Mesodermal cell (in vitro differentiated cells): ENCODE results near the gene ROCK2.
A peak's percentile ranks its signal among the peaks of the same experiment; 100 is the strongest.

Source experiments
- H3K27ac ChIP-seq: 2 replicates; pipeline ENCODE4 v1.7.0; 2013; ENCODE audit warnings: mild to moderate bottlenecking, low read depth, low read length, moderate library complexity; ENCODE audit not compliant: severe bottlenecking
- H3K36me3 ChIP-seq: 2 replicates; pipeline ENCODE4 v1.7.1; 2013; ENCODE audit warnings: mild to moderate bottlenecking, low read length, moderate library complexity; ENCODE audit not compliant: control insufficient read depth, insufficient read depth
- H3K4me1 ChIP-seq: one replicate; pipeline ENCODE4 v1.7.1; 2013; ENCODE audit warnings: mild to moderate bottlenecking, low read length; ENCODE audit not compliant: insufficient read depth, control insufficient read depth, poor library complexity, severe bottlenecking
- H3K4me3 ChIP-seq: 2 replicates; pipeline ENCODE4 v1.7.0; 2013; ENCODE audit warnings: low read length, control low read depth, mild to moderate bottlenecking; ENCODE audit not compliant: insufficient read depth, poor library complexity, severe bottlenecking; ENCODE audit errors: extremely low read depth
- H3K9me3 ChIP-seq: 2 replicates; pipeline ENCODE4 v1.7.1; 2013; ENCODE audit warnings: mild to moderate bottlenecking, low read length, moderate library complexity; ENCODE audit not compliant: control insufficient read depth
- WGBS, 2 experiments: methylation state at CpG; one replicate each; pipeline ENCODE4 v1.1.5; 2013; ENCODE audit warnings: missing lambda C conversion rate in 2 of 2; ENCODE audit not compliant: insufficient coverage in 2 of 2; 5-methylcytosine and 5-hydroxymethylcytosine counted together

ROCK2 gene

GRCh38 chr2:11367170-11367730 is 22.8 kb upstream of the ROCK2 start:
- no CpG with 5 or more reads among the region's 1 CpG for WGBS, 2 experiments
- no peak overlapping the region for H3K4me3 ChIP-seq
- H3K4me1 ChIP-seq, result no peaks in the 10 kb centered on the region
- no peaks in the 10 kb centered on the region for H3K36me3 ChIP-seq
- no peaks in the 10 kb centered on the region for H3K9me3 ChIP-seq
- no peak overlapping the region for H3K27ac ChIP-seq

- Histone ChIP-seq H3K9me3 (no peaks in the 10 kb centered on the region), H3K36me3 (no peaks in the 10 kb centered on the region), H3K27ac (no peak overlapping the region), H3K4me3 (no peak overlapping the region), H3K4me1 (no peaks in the 10 kb centered on the region)
- 90% methylated on average over 2 of the region's 5 CpGs; no CpG with 5 or more reads in 1 of the 2 experiments for WGBS, 2 experiments
Measured at GRCh38 chr2:11366326-11366741, 21.9 kb upstream of the ROCK2 start.

GRCh38 chr2:11365096-11365879 is 20.9 kb upstream of the ROCK2 start:
- Histone ChIP-seq H3K27ac (no peak overlapping the region), H3K9me3 (no peaks in the 10 kb centered on the region), H3K4me3 (no peak overlapping the region), H3K4me1 (no peaks in the 10 kb centered on the region), H3K36me3 (no peaks in the 10 kb centered on the region)
- WGBS, 2 experiments, result 71 to 73% methylated on average over 6 of the region's 7 CpGs

GRCh38 chr2:11364565-11364887 is 20.1 kb upstream of the ROCK2 start:
- Histone ChIP-seq H3K36me3 (no peaks in the 10 kb centered on the region), H3K9me3 (no peaks in the 10 kb centered on the region), H3K4me3 (no peak overlapping the region), H3K4me1 (no peaks in the 10 kb centered on the region), H3K27ac (no peak overlapping the region)
- WGBS, 2 experiments, result 99 to 100% methylated on average over 6 to 7 of the region's 7 CpGs

GRCh38 chr2:11363868-11364564 is 19.6 kb upstream of the ROCK2 start:
- WGBS, 2 experiments, result 91 to 94% methylated on average over 10 of the region's 10 CpGs
- Histone ChIP-seq H3K4me1 (no peaks in the 10 kb centered on the region), H3K9me3 (no peaks in the 10 kb centered on the region), H3K27ac (no peak overlapping the region), H3K4me3 (no peak overlapping the region), H3K36me3 (no peaks in the 10 kb centered on the region)

GRCh38 chr2:11359865-11360264 is 15.4 kb upstream of the ROCK2 start:
- H3K9me3 ChIP-seq, result no peaks in the 10 kb centered on the region
- no peak overlapping the region for H3K4me3 ChIP-seq
- WGBS, 2 experiments, result 81 to 86% methylated on average over 5 of the region's 8 CpGs

GRCh38 chr2:11357428-11357972 is 13.1 kb upstream of the ROCK2 start:
- WGBS, 2 experiments, result 80 to 81% methylated on average over 6 to 7 of the region's 7 CpGs
- peaks cover 4% of the 10 kb centered on the region for H3K4me1 ChIP-seq
- H3K4me3 ChIP-seq, result no peak overlapping the region
- no peaks in the 10 kb centered on the region for H3K9me3 ChIP-seq
- H3K27ac ChIP-seq, result peak overlapping the region; percentile 16
- no peaks in the 10 kb centered on the region for H3K36me3 ChIP-seq

More at GRCh38 chr2:11359865-11360264, 15.4 kb upstream of the ROCK2 start:
- no peaks in the 10 kb centered on the region for H3K36me3 ChIP-seq
- no peak overlapping the region for H3K27ac ChIP-seq
- peaks cover 4% of the 10 kb centered on the region for H3K4me1 ChIP-seq

GRCh38 chr2:11356764-11357163 is 12.3 kb upstream of the ROCK2 start:
- no peaks in the 10 kb centered on the region for H3K9me3 ChIP-seq
- WGBS, 2 experiments, result 94 to 96% methylated on average over 3 of the region's 4 CpGs
- H3K4me3 ChIP-seq, result no peak overlapping the region
- peaks cover 4% of the 10 kb centered on the region for H3K4me1 ChIP-seq
- H3K27ac ChIP-seq, result no peak overlapping the region
- H3K36me3 ChIP-seq, result no peaks in the 10 kb centered on the region

- Histone ChIP-seq H3K9me3 (no peaks in the 10 kb centered on the region), H3K36me3 (no peaks in the 10 kb centered on the region), H3K4me1 (peaks cover 4% of the 10 kb centered on the region), H3K27ac (no peak overlapping the region), H3K4me3 (no peak overlapping the region)
- 88% methylated on average over 7 to 9 of the region's 11 CpGs for WGBS, 2 experiments
Measured at GRCh38 chr2:11355194-11356053, 11.0 kb upstream of the ROCK2 start.
